ENCODE results near the gene TOX2.

The TOX2 gene

GRCh38 chr20:44021186-44021585, 106.5 kb downstream of the TOX2 start:
- Histone ChIP-seq H3K4me1 (ENCODE audit: control insufficient read depth, insufficient read depth, low read length, poor library complexity, severe bottlenecking) (peaks cover 22% of the 10 kb centered on the region), H3K27ac (ENCODE audit: insufficient read depth, low read length, poor library complexity, severe bottlenecking) (no peak overlapping the region), H3K9me3 (ENCODE audit: control insufficient read depth, low read length) (no peaks in the 10 kb centered on the region), H3K4me3 (ENCODE audit: insufficient read depth, low read depth, low read length, poor library complexity, severe bottlenecking) (no peak overlapping the region), H3K36me3 (ENCODE audit: control insufficient read depth, insufficient read depth, low read length) (no peaks in the 10 kb centered on the region), H3K27me3 (replicated peaks; ENCODE audit: control insufficient read depth, insufficient read depth, low read length, poor library complexity, severe bottlenecking) (peaks cover 3% of the 10 kb centered on the region)
- DNase-seq: no peak

- H3K27ac ChIP-seq (ENCODE audit: insufficient read depth, low read length, poor library complexity, severe bottlenecking): no peak overlapping the region
- peaks cover 22% of the 10 kb centered on the region for H3K4me1 ChIP-seq (ENCODE audit: control insufficient read depth, insufficient read depth, low read length, poor library complexity, severe bottlenecking)
- H3K9me3 ChIP-seq (ENCODE audit: control insufficient read depth, low read length): no peaks in the 10 kb centered on the region
- no peaks in the 10 kb centered on the region for H3K36me3 ChIP-seq (ENCODE audit: control insufficient read depth, insufficient read depth, low read length)
- H3K27me3 ChIP-seq (replicated peaks; ENCODE audit: control insufficient read depth, insufficient read depth, low read length, poor library complexity, severe bottlenecking): peaks cover 3% of the 10 kb centered on the region
- no peak for DNase-seq
- H3K4me3 ChIP-seq (ENCODE audit: insufficient read depth, low read depth, low read length, poor library complexity, severe bottlenecking): no peak overlapping the region
Measured at GRCh38 chr20:44021900-44022299, 107.2 kb downstream of the TOX2 start.

- Histone ChIP-seq H3K27ac (ENCODE audit: insufficient read depth, low read length, poor library complexity, severe bottlenecking) (no peak overlapping the region), H3K4me1 (ENCODE audit: control insufficient read depth, insufficient read depth, low read length, poor library complexity, severe bottlenecking) (peaks cover 22% of the 10 kb centered on the region), H3K36me3 (ENCODE audit: control insufficient read depth, insufficient read depth, low read length) (no peaks in the 10 kb centered on the region), H3K4me3 (ENCODE audit: insufficient read depth, low read depth, low read length, poor library complexity, severe bottlenecking) (no peak overlapping the region), H3K27me3 (replicated peaks; ENCODE audit: control insufficient read depth, insufficient read depth, low read length, poor library complexity, severe bottlenecking) (peaks cover 3% of the 10 kb centered on the region), H3K9me3 (ENCODE audit: control insufficient read depth, low read length) (no peaks in the 10 kb centered on the region)
- no peak for DNase-seq
Measured at GRCh38 chr20:44022464-44022863, 107.8 kb downstream of the TOX2 start.

GRCh38 chr20:44023515-44024371, 109.1 kb downstream of the TOX2 start:
- DNase-seq: no peak
- H3K4me3 ChIP-seq (ENCODE audit: insufficient read depth, low read depth, low read length, poor library complexity, severe bottlenecking): no peak overlapping the region
- no peaks in the 10 kb centered on the region for H3K9me3 ChIP-seq (ENCODE audit: control insufficient read depth, low read length)
- H3K4me1 ChIP-seq (ENCODE audit: control insufficient read depth, insufficient read depth, low read length, poor library complexity, severe bottlenecking): peaks cover 23% of the 10 kb centered on the region
- peaks cover 3% of the 10 kb centered on the region for H3K27me3 ChIP-seq (replicated peaks; ENCODE audit: control insufficient read depth, insufficient read depth, low read length, poor library complexity, severe bottlenecking)
- H3K27ac ChIP-seq (ENCODE audit: insufficient read depth, low read length, poor library complexity, severe bottlenecking): no peak overlapping the region
- no peaks in the 10 kb centered on the region for H3K36me3 ChIP-seq (ENCODE audit: control insufficient read depth, insufficient read depth, low read length)

GRCh38 chr20:44024820-44025580, 110.3 kb downstream of the TOX2 start:
- no peaks in the 10 kb centered on the region for H3K9me3 ChIP-seq (ENCODE audit: control insufficient read depth, low read length)
- peaks cover 22% of the 10 kb centered on the region for H3K4me1 ChIP-seq (ENCODE audit: control insufficient read depth, insufficient read depth, low read length, poor library complexity, severe bottlenecking)
- H3K36me3 ChIP-seq (ENCODE audit: control insufficient read depth, insufficient read depth, low read length): no peaks in the 10 kb centered on the region
- no peak overlapping the region for H3K4me3 ChIP-seq (ENCODE audit: insufficient read depth, low read depth, low read length, poor library complexity, severe bottlenecking)
- no peak overlapping the region for H3K27ac ChIP-seq (ENCODE audit: insufficient read depth, low read length, poor library complexity, severe bottlenecking)
- peaks cover 3% of the 10 kb centered on the region for H3K27me3 ChIP-seq (replicated peaks; ENCODE audit: control insufficient read depth, insufficient read depth, low read length, poor library complexity, severe bottlenecking)
- DNase-seq: no peak

GRCh38 chr20:44025756-44026155, 111.1 kb downstream of the TOX2 start:
- H3K27me3 ChIP-seq (replicated peaks; ENCODE audit: control insufficient read depth, insufficient read depth, low read length, poor library complexity, severe bottlenecking): peaks cover 3% of the 10 kb centered on the region

DNA sequence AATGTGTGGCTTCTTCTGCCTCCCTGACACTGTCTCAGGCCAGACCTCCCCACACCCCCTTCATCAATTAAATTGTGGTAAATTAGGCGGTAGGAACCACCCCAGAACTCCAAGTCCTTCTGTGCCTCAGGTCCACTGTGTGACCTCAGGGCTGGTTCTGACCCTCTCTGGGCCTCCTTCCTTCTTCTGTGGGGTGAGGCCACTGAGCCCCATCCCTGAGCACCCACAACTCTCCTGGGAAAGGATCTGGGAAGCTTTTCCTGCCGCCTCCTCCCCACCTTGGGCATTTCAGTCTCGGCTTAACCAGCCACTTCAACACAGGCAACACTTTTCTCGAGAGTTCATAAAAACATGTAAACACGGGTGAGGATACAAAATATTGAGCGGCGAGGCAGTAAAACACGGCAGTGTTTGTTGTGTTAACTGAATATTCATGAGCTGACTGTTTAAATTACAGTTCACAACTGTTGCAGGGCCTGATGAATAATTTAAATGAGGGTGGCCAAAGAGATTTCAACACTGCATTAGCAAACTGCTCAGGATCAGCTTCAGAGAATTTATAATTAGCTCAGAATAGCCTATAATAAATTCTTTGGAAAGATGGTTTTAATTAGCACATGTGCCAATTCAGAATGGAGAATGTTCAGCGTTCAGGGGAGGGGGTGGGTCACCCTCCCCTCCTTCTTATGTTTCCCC, 112.1 kb downstream of the TOX2 start:
- H3K27me3 ChIP-seq (replicated peaks; ENCODE audit: control insufficient read depth, insufficient read depth, low read length, poor library complexity, severe bottlenecking): peaks cover 3% of the 10 kb centered on the region
- H3K27ac ChIP-seq (ENCODE audit: insufficient read depth, low read length, poor library complexity, severe bottlenecking): no peak overlapping the region
- H3K9me3 ChIP-seq (ENCODE audit: control insufficient read depth, low read length): no peaks in the 10 kb centered on the region
- H3K4me3 ChIP-seq (ENCODE audit: insufficient read depth, low read depth, low read length, poor library complexity, severe bottlenecking): no peak overlapping the region
- no peak for DNase-seq
- no peaks in the 10 kb centered on the region for H3K36me3 ChIP-seq (ENCODE audit: control insufficient read depth, insufficient read depth, low read length)
- peaks cover 15% of the 10 kb centered on the region for H3K4me1 ChIP-seq (ENCODE audit: control insufficient read depth, insufficient read depth, low read length, poor library complexity, severe bottlenecking)

More at GRCh38 chr20:44025756-44026155, 111.1 kb downstream of the TOX2 start:
- DNase-seq: no peak
- Histone ChIP-seq H3K27ac (ENCODE audit: insufficient read depth, low read length, poor library complexity, severe bottlenecking) (no peak overlapping the region), H3K9me3 (ENCODE audit: control insufficient read depth, low read length) (no peaks in the 10 kb centered on the region), H3K36me3 (ENCODE audit: control insufficient read depth, insufficient read depth, low read length) (no peaks in the 10 kb centered on the region), H3K4me1 (ENCODE audit: control insufficient read depth, insufficient read depth, low read length, poor library complexity, severe bottlenecking) (peaks cover 15% of the 10 kb centered on the region), H3K4me3 (ENCODE audit: insufficient read depth, low read depth, low read length, poor library complexity, severe bottlenecking) (no peak overlapping the region)

DNA sequence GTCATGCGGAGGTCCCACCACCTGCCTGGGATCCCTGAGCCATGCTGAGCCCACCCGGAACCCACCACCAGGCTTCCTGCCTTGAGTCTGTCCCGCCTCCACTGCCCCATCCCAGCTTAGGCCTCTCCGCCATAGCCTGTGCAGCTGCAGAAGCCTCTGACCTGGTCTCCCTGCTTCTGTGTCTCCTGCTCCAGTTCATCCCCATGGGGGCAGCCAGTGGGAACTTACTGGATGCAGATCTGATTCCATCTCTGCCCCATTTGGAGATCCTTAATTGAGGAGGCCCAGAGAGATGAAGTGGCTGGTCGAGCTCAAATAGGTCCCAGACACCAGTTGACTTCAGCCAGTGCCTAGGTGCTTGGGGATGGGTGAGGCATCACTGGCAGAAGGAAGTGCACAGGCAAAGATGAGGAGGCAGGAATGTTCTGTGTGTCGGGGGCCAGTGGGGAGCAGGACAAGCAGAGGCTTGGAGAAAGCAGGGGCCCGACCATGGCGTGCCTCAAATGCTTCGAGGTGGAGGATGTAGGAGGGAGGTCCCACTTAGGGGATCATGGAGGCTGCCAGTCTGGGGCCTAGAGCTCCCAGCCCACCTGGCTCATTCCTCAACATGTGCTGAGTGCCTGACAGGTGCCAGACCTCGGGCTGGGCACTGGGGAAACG, 112.8 kb downstream of the TOX2 start:
- H3K27ac ChIP-seq (ENCODE audit: insufficient read depth, low read length, poor library complexity, severe bottlenecking): no peak overlapping the region
- peaks cover 15% of the 10 kb centered on the region for H3K4me1 ChIP-seq (ENCODE audit: control insufficient read depth, insufficient read depth, low read length, poor library complexity, severe bottlenecking)
- DNase-seq: no peak
- H3K9me3 ChIP-seq (ENCODE audit: control insufficient read depth, low read length): no peaks in the 10 kb centered on the region
- H3K27me3 ChIP-seq (replicated peaks; ENCODE audit: control insufficient read depth, insufficient read depth, low read length, poor library complexity, severe bottlenecking): peaks cover 3% of the 10 kb centered on the region
- no peak overlapping the region for H3K4me3 ChIP-seq (ENCODE audit: insufficient read depth, low read depth, low read length, poor library complexity, severe bottlenecking)
- no peaks in the 10 kb centered on the region for H3K36me3 ChIP-seq (ENCODE audit: control insufficient read depth, insufficient read depth, low read length)

DNA sequence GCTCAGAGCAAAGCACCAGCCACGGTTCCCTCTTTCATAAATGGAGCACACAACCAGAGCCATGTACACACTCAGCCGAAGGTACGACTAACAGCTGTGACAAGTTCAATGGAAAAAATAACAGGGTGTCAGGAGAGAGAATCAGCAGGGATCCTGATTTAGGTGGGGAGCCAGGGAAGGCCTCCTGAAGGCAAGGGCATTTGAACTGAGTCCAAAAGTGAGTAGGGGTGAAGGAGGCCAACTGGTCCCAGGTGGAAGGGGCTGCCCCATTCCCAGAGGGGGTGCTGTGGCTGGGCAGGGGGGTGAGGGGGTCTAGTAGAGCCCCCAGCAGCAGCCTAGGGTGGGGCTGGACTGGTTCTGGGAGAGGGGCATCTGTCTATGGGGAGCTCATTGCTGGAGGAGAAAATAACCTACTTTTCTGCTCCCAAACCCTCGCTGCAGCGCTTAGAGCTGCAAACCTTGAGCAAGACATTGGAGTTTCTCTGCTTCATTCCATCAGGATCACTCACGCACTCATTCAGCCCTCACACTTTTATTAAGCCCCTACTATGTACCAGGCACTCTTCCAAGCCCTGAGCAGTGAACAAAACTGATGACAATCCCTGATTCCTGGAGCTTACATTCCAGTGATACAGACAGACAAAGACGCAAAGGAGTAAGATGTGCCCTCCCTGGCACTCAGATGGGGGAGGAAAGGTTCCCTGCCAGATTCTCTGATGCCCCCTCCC, 113.5 kb downstream of the TOX2 start:
- H3K4me1 ChIP-seq (ENCODE audit: control insufficient read depth, insufficient read depth, low read length, poor library complexity, severe bottlenecking): peaks cover 15% of the 10 kb centered on the region
- H3K9me3 ChIP-seq (ENCODE audit: control insufficient read depth, low read length): no peaks in the 10 kb centered on the region
- no peak for DNase-seq
- no peaks in the 10 kb centered on the region for H3K36me3 ChIP-seq (ENCODE audit: control insufficient read depth, insufficient read depth, low read length)
- H3K4me3 ChIP-seq (ENCODE audit: insufficient read depth, low read depth, low read length, poor library complexity, severe bottlenecking): no peak overlapping the region
- H3K27ac ChIP-seq (ENCODE audit: insufficient read depth, low read length, poor library complexity, severe bottlenecking): no peak overlapping the region
- H3K27me3 ChIP-seq (replicated peaks; ENCODE audit: control insufficient read depth, insufficient read depth, low read length, poor library complexity, severe bottlenecking): peaks cover 3% of the 10 kb centered on the region
